GM12892 (cell line): ENCODE results near the gene PTPN13.

Source experiments
- POLR2AphosphoS5 ChIP-seq: IDR thresholded peaks from 2 replicates; pipeline ENCODE4 v1.6.1; 2011; ENCODE audit warnings: low read depth, low read length, control low read depth
- TAF1 ChIP-seq: IDR thresholded peaks from 2 replicates; pipeline ENCODE4 v1.6.1; 2011; ENCODE audit warnings: low read depth, mild to moderate bottlenecking, control low read depth, low read length, borderline replicate concordance

- TF ChIP-seq POLR2AphosphoS5 = no peak
- TF ChIP-seq TAF1 = no peak
Observed at GRCh38 chr4:86579941-86580340, 14.2 kb upstream of the PTPN13 start.
